Tibial nerve (tissue), 3 donors: ENCODE data around the gene CACNA1I.

Experiments
- CTCF ChIP-seq, 5 experiments: fragments of 200-600 bp in 3 of 5; fragments of 450-650 bp in 2 of 5; sonication (generic) in 3 of 5; IDR thresholded peaks; one replicate each; pipeline ENCODE4 v1.5.1; 2016 to 2019; ENCODE audit warnings: antibody characterized with exemption in 5 of 5, mild to moderate bottlenecking in 3 of 5, moderate library complexity in 2 of 5
- POLR2A ChIP-seq, 2 donors: fragments of 450-650 bp; IDR thresholded peaks; one replicate each; pipeline ENCODE4 v1.6.1; 2017; ENCODE audit warnings: antibody characterized with exemption in 2 of 2, mild to moderate bottlenecking in 2 of 2, moderate library complexity in 2 of 2

GRCh38 chr22:39651053-39651996, 80.8 kb downstream of the CACNA1I start:
- TF ChIP-seq POLR2A (IDR thresholded peaks at IDR 0.05) (no peak), CTCF (IDR thresholded peaks at IDR 0.05) (no peak)
